Daoy (cell line): ENCODE results near the gene ZNF669. TPM values are rescaled to one million over a fixed set of nuclear protein-coding genes. Genes with fewer than 3 reads are reported as not detected.
"Not testable (repeated sequence)": the region's sequence is repeated elsewhere in the genome, so short reads cannot be mapped to it uniquely, and the experiment has no call there.

Experiments used
- DNase-seq: peaks from one replicate; pipeline ENCODE4 v3.0.0-alpha.2; 2015; ENCODE audit warnings: low read depth
- total RNA-seq: library from RNA; depleted of rRNA; stranded (reverse); fragments of >200 nt; shearing (Covaris generic); gene quantifications from 2 replicates; pipeline ENCODE4 v1.2.3, GENCODE V29; 2014; rRNA removed

The ZNF669 gene
- total RNA-seq, result 10.0 and 17.5 TPM in 2 replicates

DNA sequence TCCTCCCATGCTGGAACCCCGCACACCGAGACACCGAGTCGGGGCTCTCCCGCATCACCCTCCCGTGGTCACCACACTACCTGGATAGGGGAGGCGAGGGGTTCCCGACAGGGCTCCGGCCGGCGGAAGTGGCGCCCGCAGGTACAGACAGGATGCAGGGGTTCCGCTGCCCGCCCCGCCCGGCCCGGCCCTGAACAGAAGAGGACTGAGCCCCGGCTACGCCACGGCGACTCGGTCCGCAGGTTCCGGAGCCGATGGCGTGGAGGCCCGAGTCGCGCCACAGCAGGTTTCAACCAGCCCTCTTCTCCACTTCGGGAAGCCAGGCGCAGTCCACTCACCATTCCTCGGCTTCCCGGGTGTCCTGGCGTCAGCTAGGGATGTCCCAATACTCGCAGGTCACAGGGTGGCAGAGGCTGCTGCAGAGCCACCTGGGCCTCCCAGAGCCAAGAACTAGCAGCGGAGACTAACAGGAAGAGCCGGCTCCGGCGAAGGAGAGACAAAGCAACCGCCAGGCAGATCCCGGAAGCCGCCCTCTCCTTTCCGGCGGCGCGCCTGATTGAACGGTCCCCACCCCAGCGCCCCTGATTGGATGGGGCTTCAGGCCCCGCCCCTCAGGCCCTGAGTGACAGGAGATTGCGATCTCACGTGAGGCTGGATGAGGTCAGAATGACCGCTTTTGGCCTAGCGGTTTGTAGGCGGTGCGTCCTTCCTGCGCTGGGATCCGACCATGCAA is at the start of gene ZNF669:
TSS of gene ZNF669 (minus strand) at position 498 of the 733 bp plus-strand sequence. CDS start at position 341, 157 bp downstream.
- DNase-seq, result peak; percentile 95

DNA sequence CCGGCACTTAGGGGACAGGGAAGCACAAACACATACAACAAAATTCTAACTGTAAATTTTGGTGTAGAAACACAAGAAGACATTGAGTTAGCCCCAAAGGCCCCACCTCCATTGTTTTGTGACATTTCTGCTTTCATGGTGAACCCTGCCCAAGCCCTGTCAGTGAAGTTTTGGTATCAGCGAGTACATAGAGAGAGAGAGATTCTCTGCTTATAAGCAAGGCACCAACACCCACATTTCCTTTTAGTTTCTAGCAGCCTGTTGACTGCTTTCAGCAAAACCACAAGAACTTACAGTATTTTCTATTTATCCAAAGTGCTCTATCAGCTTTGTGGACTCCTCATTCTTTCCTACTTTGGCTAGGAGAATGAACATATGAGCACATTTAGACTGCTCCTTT is 43.6 kb upstream of the ZNF669 start:
- no peak for DNase-seq

- DNase-seq, result not testable (repeated sequence)
Measured at GRCh38 chr1:247147120-247147519, 43.0 kb upstream of the ZNF669 start.

DNA sequence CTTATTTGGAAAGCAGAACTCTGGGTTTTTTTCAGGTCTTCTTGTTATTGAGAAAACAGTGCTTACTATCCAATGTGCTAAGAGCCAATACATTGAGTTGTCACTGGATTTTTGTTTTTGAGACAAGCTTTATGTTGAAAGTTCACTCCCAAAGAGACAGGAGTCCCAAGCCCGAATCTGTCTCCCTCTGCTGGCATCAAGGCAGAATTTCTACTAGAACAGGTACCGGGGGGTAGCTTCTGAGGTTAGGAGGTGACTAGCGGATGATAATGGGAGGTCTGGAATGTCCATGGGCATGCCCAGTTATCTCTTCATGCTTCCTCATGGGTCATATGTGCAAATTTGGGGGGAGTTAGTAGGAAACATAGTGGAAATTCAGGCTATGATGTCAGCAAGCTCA is 42.5 kb upstream of the ZNF669 start:
- no peak for DNase-seq

DNA sequence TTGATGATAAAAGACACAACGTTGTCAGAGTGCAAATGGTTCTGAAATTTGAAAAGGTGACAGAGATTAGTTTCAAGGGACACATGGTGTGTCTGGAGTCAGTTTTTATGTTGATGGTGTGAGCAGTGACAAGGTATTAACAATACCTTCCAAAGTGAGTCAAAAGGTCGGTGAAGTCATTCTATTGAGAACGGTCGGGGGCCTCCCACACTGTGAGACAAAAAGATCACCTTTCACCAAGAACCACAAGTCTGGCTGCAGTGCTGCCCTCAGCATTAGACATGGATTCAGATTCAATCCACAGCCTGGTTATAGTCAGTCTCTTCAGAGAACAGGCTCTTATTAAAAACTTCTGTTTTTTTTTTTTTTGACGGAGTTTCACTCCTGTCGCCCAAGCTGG is 41.1 kb upstream of the ZNF669 start:
- DNase-seq, result no peak

- DNase-seq, result not testable (repeated sequence)
Measured at GRCh38 chr1:247139557-247139956, 35.4 kb upstream of the ZNF669 start.

DNA sequence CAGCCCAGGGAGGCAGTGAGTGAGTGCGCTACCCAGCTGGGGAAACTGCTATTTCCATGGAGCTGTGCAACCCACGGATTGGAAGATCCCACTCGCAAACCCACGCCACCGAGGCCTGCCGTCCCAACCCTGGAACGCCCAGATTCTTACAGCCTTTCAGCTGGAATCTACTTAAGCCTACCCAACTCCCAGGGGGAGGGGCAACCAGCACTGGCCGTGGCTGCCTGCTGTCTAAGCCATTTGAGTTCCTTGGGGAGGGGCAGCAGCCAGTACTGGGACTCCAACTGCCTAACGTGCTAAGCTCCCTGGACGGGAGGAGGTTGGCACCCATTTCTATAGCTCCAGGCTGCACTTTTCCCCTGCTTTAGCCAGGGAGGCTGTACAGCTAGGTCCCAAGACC is 27.1 kb upstream of the ZNF669 start:
- no peak for DNase-seq

GRCh38 chr1:247127519-247128282 is 23.5 kb upstream of the ZNF669 start:
- DNase-seq, result not testable (repeated sequence)

DNA sequence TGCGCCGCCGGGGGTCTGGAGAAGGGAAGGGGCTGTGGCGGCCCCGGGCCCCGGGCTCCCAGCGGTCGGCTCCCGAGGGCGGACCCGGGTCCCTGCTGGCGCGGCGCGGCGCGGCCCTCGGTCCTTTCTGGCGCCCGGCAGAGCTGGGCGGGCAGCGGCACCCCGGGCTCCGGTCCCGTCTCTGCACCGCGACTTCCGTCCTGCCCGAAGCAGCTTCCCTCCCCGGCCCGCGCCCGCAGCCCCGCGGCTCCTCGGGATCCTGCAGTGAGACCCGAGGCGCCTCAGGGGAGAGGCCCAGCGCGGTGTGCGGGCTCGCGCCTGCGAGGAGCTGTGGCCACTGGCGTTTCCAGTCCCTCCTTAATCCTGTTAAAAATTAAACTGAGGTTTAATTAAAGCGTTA is 22.4 kb upstream of the ZNF669 start:
- not testable (repeated sequence) for DNase-seq

DNA sequence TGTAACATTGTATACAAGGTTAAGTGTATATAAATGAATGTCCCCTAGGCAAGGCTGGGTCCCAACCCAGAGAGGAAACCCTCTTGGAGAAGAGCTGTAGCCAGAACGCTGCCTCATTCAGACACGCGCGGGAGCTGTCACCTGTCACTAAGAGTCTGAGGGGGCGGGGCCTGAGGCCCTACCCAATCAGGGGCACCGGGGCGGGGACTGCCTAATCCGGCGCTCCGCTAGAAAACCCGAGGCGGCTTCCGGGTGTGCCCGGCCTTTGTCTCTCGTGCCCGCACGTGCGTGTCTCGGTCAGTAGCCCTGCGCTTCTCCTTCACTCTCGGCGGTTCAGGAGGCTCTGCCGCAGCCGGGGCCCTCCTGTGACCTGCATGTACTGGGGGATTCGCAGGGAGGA is 22.0 kb upstream of the ZNF669 start:
- DNase-seq, result not testable (repeated sequence)

DNA sequence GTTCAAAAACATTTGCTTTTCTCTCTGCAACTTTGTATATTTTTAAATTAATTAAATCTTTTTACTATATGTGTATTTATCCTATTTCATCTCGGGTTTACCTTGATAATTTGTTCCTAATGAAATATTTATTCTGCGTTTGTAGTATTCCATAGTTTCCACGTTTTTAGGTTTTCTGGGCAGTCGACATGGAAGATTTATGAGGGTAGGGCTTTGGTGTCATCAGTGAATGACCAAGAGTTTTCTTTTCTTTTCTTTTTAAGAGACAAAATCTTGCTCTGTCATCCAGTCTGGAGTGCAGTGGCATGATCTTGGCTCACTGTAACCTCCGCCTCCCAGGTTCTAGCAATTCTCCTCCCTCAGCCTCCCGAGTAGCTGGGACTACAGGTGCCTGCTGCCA is 17.2 kb upstream of the ZNF669 start:
- no peak for DNase-seq

DNA sequence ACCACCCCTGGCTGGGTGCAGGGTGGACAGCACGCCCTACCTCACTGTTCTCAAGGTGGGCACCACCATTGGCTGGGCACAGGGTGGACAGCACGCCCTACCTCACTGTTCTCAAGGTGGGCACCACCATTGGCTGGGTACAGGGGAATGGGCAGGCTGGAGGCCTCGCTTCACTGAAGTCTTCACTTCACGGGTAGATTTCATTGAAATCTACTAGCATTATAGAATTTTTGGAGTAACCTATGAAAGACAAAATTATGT is 16.2 kb upstream of the ZNF669 start:
- not testable (repeated sequence) for DNase-seq

DNA sequence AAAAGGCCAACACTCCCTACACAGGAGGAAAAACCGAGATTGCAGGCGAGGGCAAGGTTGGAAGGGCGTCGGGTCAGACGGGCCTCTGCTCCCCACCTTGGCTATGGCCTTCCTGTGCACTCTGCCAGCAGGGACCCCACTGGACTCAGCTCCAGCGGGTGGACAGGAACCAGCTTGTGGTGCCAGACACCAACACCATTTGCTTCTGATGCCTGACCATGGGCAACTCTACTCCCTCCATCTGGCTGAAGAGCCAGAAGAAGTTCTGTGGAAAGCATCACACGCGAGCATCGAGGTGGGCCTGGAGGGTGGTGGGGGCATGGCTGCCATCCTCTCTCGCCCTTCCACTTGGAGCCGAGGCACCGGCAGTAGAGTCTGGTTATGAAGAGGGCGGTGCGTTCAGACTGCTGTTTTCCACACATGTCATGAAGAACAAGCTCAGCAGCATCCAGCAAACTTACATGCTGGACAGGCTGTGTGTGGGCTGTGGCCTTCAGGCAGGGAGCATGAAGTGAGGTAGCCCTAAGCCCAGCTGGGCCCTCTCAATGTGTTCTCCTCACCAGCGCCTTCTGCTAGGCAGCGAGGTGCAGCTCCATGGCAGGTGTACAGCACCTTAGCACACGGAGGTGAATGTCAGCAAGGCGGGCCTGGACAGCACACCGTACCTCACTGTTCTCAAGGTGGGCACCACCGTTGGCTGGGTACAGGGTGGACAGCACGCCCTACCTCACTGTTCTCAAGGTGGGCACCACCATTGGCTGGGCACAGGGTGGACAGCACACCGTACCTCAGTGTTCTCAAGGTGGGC is 15.6 kb upstream of the ZNF669 start:
- no peak for DNase-seq

- no peak for DNase-seq
Measured at GRCh38 chr1:247118946-247119446, 14.8 kb upstream of the ZNF669 start.

- no peak for DNase-seq
Measured at GRCh38 chr1:247115545-247115944, 11.4 kb upstream of the ZNF669 start.

GRCh38 chr1:247115141-247115510 is 11.0 kb upstream of the ZNF669 start:
- no peak for DNase-seq

DNA sequence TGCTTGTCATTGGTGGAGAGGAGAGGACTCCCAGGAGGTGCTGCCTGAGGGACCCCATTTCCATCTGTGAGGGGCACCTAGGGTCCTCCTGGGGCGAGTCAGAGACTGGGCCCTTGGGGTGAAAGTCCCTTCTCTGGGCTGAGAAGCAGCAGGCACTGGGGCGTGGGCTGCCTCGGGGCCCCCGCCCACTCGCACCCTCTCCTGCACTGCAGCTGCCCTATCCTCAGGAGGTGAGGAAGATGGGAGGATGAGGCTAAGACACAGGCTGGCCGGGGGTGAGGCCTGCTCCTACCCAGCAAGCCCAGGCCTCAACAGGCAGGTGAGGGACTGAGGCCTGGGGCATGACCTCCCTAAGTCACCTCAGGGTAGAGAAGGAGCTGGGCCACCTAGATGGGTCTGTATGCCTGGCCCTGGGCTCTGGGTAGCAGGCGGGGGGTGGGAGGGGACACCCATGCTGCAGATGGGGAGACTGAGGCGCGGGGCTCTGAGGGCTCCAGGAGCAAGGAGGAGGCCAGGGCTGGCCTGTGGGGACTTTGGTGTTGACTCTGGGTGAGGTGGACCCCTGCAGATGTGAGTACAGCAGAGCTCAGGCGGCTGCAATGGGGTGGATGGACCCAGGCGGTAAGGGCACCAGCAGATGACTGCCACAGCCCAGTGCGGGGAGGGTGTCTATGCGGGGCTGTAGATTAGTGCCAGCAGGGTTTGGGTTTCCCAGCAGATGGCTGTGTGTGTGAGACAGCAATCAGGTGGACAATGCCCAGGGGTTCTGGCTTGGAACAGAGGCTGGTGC is 10.4 kb upstream of the ZNF669 start:
- DNase-seq, result no peak

DNA sequence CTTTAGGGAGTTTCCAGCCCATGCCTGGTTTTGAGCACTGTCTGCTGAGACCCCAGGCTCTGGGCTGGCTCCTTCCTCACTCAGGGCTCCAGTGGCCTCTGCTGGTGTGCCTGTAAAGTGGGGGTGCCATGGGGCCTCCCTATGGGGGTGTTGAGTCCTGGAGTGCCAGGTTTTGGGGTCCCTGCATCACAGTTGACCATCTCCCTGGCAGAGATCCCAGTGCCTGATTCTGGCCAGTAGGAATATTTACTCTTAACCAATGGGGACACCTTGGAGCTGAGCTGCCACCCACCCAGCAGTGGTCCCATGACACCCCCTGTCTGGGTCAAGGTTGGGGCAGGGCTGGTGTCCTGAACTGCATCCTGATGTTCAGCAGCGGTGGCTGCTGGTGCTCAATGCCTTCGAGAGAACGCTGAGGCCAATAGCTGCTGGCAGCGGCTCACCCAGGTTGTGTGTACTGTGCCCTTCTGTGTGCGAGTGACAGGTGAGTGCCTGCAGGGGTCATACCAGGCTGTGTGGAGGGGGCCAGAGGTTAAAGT is 9.6 kb upstream of the ZNF669 start:
- DNase-seq, result no peak

- peak; percentile 30 for DNase-seq
Measured at GRCh38 chr1:247113094-247113497, 8.9 kb upstream of the ZNF669 start.

GRCh38 chr1:247112479-247112781 is 8.3 kb upstream of the ZNF669 start:
- DNase-seq, result no peak

DNA sequence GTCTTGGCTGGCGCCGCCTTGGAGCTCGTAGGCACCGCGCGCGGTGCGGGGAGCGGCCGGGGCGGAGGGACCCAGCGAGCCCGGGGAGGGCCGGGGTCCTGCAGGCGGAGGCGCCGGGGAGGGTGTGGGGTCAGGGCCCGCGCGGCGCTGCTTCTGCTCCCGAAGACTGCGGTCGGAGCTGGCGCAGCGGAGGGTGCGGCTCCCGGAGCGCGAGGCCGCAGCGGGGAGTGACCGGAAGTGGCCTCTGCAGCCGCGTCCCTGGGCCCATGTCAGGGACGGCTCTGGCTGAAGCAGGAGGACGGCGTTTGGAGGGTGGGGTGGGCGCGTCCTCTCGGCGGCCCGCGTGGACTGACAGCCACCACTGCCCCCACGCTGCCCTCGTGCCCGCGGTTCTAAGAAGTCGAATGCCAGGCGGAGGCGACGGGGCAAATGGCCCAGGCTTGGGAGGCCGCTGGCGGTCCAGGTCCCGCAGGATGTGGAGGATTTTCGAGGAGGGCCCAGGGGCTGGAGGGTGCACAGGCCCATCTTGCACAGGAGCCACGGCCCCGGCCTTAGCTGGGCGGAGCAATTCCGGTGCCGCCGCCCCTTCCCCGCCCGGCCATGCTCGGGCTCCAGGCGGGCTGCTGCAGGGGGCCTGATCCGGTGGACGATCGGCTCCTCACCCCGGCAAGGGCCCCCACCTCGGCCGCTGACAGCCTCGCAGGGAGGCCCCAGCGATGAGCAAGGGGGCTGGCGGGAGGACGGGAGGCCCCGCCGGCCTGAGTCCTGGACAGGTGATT is 7.7 kb upstream of the ZNF669 start:
- peak; percentile 28 for DNase-seq
